C4-2B (cell line): ENCODE measurements around the gene LPP.
A peak's percentile ranks its signal among the peaks of the same experiment; 100 is the strongest.

Experiments
- H3K27ac ChIP-seq: fragments of 450-650 bp; 2 replicates; pipeline ENCODE4 v1.5.1; 2017
- ZFX ChIP-seq: fragments of 450-650 bp; IDR thresholded peaks from 2 replicates; pipeline ENCODE4 v1.6.1; 2017
- TF ChIP-seq, protein P1 (sequence below): fragments of 450-650 bp; conservative IDR thresholded peaks from 2 replicates; pipeline ENCODE4 v1.5.1; 2017; ENCODE audit warnings: mild to moderate bottlenecking

Gene LPP

DNA sequence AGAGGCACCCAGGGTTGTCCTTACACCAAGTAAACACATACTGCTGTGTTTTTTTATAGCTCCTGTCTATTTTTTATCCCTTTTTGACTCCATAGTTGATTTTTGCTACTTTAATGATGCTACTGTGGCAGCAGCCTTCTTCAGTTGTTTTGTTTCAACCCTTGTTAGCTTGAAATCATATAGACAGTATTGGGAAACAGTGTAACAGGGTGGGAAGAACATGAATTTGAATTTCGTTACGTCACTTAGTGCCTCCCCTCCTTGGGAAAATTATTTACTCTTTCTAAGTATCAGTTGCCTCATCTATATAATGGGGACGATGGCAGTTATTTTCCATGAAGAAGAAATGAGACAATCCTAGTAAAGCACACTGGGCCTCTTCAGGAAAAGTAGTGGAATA lies 608.0 kb downstream of the LPP start:
- no peak overlapping the region for H3K27ac ChIP-seq
- TF ChIP-seq, protein P1, sequence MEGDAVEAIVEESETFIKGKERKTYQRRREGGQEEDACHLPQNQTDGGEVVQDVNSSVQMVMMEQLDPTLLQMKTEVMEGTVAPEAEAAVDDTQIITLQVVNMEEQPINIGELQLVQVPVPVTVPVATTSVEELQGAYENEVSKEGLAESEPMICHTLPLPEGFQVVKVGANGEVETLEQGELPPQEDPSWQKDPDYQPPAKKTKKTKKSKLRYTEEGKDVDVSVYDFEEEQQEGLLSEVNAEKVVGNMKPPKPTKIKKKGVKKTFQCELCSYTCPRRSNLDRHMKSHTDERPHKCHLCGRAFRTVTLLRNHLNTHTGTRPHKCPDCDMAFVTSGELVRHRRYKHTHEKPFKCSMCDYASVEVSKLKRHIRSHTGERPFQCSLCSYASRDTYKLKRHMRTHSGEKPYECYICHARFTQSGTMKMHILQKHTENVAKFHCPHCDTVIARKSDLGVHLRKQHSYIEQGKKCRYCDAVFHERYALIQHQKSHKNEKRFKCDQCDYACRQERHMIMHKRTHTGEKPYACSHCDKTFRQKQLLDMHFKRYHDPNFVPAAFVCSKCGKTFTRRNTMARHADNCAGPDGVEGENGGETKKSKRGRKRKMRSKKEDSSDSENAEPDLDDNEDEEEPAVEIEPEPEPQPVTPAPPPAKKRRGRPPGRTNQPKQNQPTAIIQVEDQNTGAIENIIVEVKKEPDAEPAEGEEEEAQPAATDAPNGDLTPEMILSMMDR: no peak
- TF ChIP-seq ZFX: no peak

DNA sequence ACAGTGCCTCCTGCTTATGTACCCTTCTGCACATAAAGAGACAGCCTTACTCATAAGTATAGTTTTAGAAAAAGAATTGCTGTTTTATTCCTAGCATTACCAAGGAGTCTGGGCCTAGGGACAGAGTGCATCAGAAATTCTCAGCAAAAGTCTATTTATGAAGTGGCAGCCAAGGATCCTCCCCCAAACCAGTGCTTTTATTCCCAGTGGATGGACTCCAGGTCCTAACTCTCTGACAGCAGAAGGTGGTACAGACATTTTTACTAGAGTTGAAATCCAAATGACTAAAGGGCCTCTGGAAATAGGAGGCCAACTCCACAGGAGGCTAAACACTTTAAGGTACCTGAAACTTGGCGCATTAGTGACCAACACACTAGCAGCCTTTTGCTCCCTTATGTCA lies 610.7 kb downstream of the LPP start:
- TF ChIP-seq ZFX: no peak
- TF ChIP-seq, protein P1: no peak
- H3K27ac ChIP-seq: no peak overlapping the region

DNA sequence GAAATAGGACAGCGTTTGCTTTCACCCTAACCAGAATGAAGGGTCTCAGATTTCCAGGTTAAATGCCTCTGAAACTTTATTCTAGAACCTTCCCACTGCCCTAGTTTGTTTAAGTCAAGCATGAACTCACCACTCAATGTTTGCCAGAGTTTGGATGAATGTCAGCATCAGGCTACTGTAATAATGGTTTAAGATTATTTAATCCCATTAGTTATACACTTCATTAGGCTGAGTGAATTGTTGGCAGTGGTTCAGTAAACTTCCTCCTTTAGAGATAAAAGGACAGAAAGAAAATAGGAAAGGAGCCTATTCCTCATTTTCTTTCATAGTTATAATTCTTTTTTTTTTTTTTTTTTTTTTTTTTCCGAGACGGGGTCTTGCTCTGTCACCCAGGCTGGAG lies 615.9 kb downstream of the LPP start:
- no peak for TF ChIP-seq ZFX
- TF ChIP-seq, protein P1: no peak
- H3K27ac ChIP-seq: no peak overlapping the region

DNA sequence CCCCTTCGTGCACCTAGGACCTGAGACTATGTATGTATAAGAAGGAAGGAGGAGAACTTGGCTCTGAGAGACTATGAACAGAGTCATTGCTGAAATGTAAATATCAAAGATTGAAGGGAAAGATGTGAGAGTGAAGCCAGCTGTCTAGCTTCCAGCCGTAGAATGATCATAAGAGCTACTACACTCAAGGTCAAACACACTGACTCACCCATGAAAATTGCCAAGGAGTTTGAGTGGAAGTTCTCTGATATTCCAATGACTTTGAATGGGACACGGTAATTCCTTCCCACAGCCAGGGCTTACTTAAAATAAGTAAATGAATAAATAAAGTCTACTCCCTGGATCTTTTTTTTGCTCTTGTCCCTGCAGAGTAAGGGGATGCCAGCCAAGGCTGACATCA lies 618.9 kb downstream of the LPP start:
- no peak for TF ChIP-seq ZFX
- TF ChIP-seq, protein P1: no peak
- peak overlapping the region; percentile 15; the same call in 1 of the 2 replicates for H3K27ac ChIP-seq

DNA sequence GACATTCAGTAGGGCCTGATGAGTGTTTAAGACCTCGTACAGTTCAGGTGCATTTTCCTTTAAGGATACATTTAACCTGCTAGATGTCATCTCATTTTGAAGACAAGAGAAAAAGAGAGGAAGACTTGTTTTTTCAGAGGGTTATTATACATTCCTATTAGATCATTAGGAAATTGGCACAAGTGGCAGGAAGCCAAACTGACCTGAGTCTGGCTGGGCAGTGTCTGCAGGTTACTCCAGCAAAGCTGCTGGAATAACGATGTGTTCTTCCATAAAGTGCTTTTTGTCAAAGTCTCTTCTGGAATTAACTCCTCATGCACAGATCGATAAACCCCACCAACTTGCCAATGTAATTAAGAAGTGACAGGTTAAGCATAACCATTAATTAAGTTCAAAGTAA lies 621.5 kb downstream of the LPP start:
- no peak for TF ChIP-seq ZFX
- TF ChIP-seq, protein P1: no peak
- H3K27ac ChIP-seq: no peak overlapping the region

DNA sequence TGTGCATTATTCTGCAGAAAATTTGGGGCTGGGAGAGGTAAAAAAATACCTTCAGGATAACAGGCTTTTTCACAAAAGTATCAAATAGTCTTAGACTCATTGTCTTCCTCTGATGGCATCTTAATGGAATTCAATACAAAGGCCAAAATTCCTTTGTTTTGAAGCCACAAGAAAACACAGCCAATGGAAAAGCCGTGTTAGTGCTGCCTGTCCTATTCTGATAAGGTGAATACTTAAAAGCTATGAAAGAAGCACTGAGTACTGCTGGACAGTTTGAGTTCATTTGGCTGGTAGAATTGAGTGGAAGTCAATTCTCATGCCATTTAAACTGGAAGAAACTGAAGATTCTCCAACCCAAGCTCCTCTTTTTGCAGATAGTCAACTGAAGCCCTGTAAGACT lies 622.5 kb downstream of the LPP start:
- no peak overlapping the region for H3K27ac ChIP-seq
- TF ChIP-seq, protein P1: no peak

DNA sequence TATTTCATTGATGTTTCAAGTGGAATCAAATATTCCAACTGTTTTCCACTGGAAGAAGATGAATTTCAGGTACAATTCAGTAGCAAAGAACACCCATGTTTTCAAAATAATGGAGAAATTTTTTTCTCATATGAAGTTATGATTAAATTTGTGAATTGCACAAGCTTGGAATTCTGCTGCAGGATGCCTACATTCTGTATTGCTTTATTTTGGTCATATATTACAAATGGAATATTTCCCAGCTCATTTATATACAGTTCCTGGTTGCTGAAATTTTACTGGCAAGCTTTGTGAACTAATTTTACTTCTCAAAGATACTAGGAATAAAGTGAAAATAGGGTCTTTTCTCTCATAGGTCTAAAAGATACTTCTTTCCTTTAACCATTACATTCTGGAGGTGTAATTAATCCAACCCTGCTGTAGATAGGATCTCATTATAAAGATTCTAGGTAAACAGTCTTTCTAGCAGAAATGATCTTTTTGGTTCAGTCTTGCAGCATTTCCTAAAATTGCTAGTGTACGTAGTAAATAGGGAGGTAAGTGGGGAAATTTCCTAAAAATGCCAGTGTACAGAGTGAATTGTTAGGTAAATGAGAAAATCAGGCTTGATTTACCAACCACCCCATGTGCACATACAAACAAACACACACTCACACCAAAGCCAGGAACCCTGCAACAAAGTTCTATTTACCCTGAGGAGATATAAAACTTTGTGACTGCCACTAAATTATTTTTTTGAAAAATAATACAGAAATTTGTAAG lies 624.3 kb downstream of the LPP start:
- no peak overlapping the region for H3K27ac ChIP-seq
- TF ChIP-seq, protein P1: no peak
- TF ChIP-seq ZFX: no peak
